ENCODE data around the gene ATOSB.

The ATOSB gene

DNA sequence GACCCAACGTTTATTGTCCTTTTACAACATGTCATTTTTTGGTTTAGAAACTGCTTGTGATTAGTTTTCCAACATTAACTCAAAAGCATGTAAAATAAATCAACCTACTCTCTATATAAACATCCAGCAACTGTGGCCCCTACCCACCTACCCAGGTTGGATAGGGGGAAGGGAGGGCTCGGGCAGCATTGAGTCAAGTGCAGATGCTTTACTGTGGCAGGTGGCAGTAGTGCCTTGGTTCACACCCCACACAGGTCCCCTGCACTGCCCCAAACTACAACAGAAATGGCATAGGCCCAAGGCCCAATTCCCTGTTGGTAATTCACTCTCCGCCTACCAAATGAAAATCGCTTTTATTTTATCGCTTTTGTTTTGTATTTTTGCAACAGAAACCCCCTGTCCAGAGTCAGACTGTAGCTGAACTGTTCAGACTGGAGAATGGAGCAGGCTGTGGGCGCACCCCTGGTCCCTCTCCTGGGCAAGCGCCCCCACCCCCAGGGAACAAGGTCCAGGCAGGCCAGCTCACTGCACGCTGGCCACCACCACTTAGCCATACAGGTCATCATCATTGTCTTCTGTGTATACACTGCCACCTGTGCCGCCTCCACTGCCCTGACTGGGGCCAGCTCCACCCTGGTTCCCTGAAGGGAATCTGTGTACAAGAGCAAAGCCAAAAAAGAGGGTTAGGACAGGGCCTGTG, 58.9 kb downstream of the ATOSB start:
- TF ChIP-seq, protein P1, sequence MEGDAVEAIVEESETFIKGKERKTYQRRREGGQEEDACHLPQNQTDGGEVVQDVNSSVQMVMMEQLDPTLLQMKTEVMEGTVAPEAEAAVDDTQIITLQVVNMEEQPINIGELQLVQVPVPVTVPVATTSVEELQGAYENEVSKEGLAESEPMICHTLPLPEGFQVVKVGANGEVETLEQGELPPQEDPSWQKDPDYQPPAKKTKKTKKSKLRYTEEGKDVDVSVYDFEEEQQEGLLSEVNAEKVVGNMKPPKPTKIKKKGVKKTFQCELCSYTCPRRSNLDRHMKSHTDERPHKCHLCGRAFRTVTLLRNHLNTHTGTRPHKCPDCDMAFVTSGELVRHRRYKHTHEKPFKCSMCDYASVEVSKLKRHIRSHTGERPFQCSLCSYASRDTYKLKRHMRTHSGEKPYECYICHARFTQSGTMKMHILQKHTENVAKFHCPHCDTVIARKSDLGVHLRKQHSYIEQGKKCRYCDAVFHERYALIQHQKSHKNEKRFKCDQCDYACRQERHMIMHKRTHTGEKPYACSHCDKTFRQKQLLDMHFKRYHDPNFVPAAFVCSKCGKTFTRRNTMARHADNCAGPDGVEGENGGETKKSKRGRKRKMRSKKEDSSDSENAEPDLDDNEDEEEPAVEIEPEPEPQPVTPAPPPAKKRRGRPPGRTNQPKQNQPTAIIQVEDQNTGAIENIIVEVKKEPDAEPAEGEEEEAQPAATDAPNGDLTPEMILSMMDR (IDR thresholded peaks at IDR 0.05; ENCODE audit: extremely low read depth, insufficient read depth, missing control alignments): no peak
- in situ Hi-C loops (cut with MboI; ENCODE audit: low pct_unique_long_range_greater_than_20kb, low sequenced_read_pairs, unreplicated experiment): loop anchor here (10.0 kb wide), 1 partner anchor 162 kb away; a partner anchor contains a TSS

DNA sequence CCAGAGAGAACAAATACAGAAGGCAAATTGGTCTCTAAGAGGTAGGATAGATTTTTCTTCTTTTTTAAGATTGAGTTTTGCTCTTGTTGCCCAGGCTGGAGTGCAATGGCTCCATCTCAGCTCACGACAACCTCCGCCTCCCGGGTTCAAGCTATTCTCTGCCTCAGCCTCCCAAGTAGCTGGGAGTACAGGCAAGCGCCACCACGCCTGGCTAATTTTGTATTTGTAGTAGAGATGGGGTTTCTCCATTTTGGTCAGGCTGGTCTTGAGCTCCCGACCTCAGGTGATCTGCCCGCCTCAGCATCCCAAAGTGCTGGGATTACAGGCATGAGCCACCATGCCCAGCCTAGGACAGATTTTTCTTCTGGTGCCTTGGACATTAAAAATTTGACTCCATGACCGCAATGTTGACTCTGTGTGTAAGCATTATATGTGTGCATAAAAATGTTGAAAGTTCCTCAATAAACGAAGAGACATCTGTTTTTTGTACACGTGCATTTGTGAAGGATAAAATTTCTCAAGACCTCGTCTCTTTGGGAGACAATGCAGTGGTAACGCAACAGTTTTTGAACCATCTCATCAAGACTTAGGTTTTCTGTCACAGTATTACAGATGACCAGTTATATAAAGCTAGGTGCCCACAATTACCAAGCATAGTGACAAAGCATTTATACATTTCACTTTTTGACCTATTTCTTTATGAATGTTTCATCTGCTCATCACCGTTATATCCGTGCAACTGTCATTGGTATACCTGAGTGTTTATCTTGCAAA, 60.6 kb downstream of the ATOSB start:
- DNase-seq (ENCODE audit: low spot score): no peak
- in situ Hi-C loops (cut with MboI; ENCODE audit: low pct_unique_long_range_greater_than_20kb, low sequenced_read_pairs, unreplicated experiment): loop anchor here (10.0 kb wide), 1 partner anchor 160 kb away; a partner anchor contains a TSS
- TF ChIP-seq, protein P1 (IDR thresholded peaks at IDR 0.05; ENCODE audit: extremely low read depth, insufficient read depth, missing control alignments): no peak

More for the DNA sequence above, 58.9 kb downstream of the ATOSB start:
- DNase-seq (ENCODE audit: low spot score): no peak

DNA sequence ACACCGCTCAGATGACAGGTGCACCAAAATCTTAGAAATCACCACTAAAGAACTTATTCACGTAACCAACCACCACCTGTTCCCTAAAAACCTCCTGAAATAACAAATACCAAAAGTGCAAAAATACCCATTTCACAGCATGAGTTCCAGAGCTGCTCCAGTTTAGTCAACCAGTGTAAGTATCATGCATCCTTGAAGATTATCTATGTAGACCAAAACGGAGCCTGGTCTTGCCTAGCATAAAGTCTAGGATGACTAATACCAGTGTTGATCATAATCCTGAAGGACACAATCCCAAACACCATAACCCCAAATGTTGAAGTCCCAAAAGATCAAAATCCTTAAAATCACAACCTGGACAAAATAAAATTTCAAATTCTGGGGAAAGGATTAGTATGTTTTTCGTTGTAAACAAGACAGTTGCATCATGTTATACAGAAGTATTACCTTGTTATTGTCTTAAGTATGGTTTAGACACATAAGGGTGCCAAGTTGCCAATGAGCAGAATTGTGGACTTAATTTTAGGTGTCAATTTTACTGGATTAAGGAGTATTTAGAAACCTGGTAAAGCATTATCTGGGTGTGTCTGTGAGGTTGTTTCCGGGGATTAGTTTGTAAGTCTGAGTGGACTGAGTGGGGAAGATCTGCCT, 61.4 kb downstream of the ATOSB start:
- in situ Hi-C loops (cut with MboI; ENCODE audit: low pct_unique_long_range_greater_than_20kb, low sequenced_read_pairs, unreplicated experiment): loop anchor here (10.0 kb wide), 1 partner anchor 160 kb away; a partner anchor contains a TSS
- DNase-seq (ENCODE audit: low spot score): no peak
- TF ChIP-seq, protein P1 (IDR thresholded peaks at IDR 0.05; ENCODE audit: extremely low read depth, insufficient read depth, missing control alignments): no peak
